ENCODE measurements around the gene PROM2. TPM values are rescaled to one million over a fixed set of nuclear protein-coding genes. Genes with fewer than 3 reads are reported as not detected.

Gene PROM2
- total RNA-seq, 1 donor from 2014 or later = 0.93 TPM

DNA sequence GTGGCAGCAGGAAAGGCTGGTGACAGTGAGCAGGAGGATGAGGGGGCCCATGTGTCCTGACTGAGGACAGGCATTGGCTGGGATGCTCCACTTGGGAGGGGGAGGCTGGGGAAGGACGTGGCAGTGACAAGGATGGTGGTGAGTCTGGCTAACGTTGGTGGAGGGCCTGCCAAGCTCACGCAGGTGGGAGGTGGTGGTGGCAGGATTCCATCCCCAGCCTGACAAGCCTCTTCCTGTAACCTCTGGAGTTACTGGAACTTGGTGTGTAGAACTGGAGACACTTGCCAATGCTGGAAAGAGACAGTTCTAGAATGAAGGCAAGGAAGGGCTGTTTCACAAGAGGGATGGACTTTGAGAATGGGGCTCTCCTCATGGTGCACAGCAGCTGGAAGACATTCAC, 8.2 kb downstream of the PROM2 start:
- Mint-ChIP-seq H3K27ac (no peak overlapping the region), H3K4me1 (no peaks in the 10 kb centered on the region), H3K9me3 (no peaks in the 10 kb centered on the region), H3K36me3 (ENCODE audit: low read depth) (no peaks in the 10 kb centered on the region), H3K4me3 (no peak overlapping the region), H3K27me3 (no peaks in the 10 kb centered on the region)
- POLR2A ChIA-PET = no interaction called here
- CTCF ChIA-PET = no interaction called here
- TF ChIP-seq CTCF (IDR thresholded peaks at IDR 0.05) = no peak
- DNase-seq (no peak), ATAC-seq (ENCODE audit: low read depth) (no peak)
- intact Hi-C loops (cut with micrococcal nuclease) = no loop called here

- Mint-ChIP-seq H3K9me3 (no peaks in the 10 kb centered on the region), H3K27me3 (no peaks in the 10 kb centered on the region), H3K27ac (no peak overlapping the region), H3K36me3 (ENCODE audit: low read depth) (no peaks in the 10 kb centered on the region), H3K4me3 (no peak overlapping the region), H3K4me1 (no peaks in the 10 kb centered on the region)
- intact Hi-C loops (cut with micrococcal nuclease) = no loop called here
- ChIA-PET POLR2A (no interaction called here), CTCF (no interaction called here)
- no peak for ATAC-seq (ENCODE audit: low read depth)
- TF ChIP-seq CTCF (IDR thresholded peaks at IDR 0.05) = no peak
- DNase-seq = no peak
Measured at GRCh38 chr2:95283562-95283961, 9.3 kb downstream of the PROM2 start.

GRCh38 chr2:95284886-95285541, 10.8 kb downstream of the PROM2 start:
- CTCF ChIA-PET = no interaction called here
- ATAC-seq (ENCODE audit: low read depth) (no peak), DNase-seq (no peak)
- Mint-ChIP-seq H3K27ac (no peak overlapping the region), H3K9me3 (peaks cover under 1% of the 10 kb centered on the region), H3K36me3 (ENCODE audit: low read depth) (no peaks in the 10 kb centered on the region), H3K4me1 (no peaks in the 10 kb centered on the region), H3K4me3 (no peak overlapping the region), H3K27me3 (no peaks in the 10 kb centered on the region)
- TF ChIP-seq CTCF (IDR thresholded peaks at IDR 0.05) = no peak
- intact Hi-C loops (cut with micrococcal nuclease) = no loop called here
- POLR2A ChIA-PET = no interaction called here

GRCh38 chr2:95285542-95285932, 11.3 kb downstream of the PROM2 start:
- no peak for TF ChIP-seq CTCF (IDR thresholded peaks at IDR 0.05)
- ChIA-PET POLR2A (no interaction called here), CTCF (no interaction called here)
- Mint-ChIP-seq H3K36me3 (ENCODE audit: low read depth) (no peaks in the 10 kb centered on the region), H3K9me3 (peaks cover 6% of the 10 kb centered on the region), H3K27ac (no peak overlapping the region), H3K4me3 (no peak overlapping the region), H3K4me1 (no peaks in the 10 kb centered on the region), H3K27me3 (no peaks in the 10 kb centered on the region)
- intact Hi-C loops (cut with micrococcal nuclease) = no loop called here
- ATAC-seq (ENCODE audit: low read depth) (no peak), DNase-seq (no peak)

DNA sequence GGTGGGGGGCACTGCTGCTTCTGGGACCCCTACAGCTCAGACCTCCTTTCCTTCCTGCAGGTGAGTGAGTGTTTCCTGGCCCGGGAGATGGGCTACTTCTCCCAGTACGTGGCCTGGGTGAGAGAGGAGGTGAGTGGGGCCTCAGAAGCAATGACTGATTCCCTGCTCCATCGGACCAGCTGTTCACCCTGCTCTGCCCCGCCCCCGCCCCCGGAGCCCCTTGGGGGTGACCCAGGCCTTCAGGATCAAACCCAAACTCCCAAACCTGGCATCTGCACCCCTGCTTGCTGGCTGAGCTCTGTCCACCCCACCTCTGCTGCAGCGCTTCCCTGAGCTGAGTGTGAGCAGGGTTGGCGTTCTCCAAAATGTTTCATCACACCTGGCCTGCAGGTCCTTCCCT, 13.1 kb downstream of the PROM2 start:
- CTCF ChIA-PET = no interaction called here
- H3K27me3 Mint-ChIP-seq = no peaks in the 10 kb centered on the region
- no peak for TF ChIP-seq CTCF (IDR thresholded peaks at IDR 0.05)
- H3K9me3 Mint-ChIP-seq = peaks cover 14% of the 10 kb centered on the region
- H3K27ac Mint-ChIP-seq = no peak overlapping the region
- no peak overlapping the region for H3K4me3 Mint-ChIP-seq
- ATAC-seq (ENCODE audit: low read depth) (no peak), DNase-seq (no peak)
- intact Hi-C loops (cut with micrococcal nuclease) = no loop called here
- no peaks in the 10 kb centered on the region for H3K36me3 Mint-ChIP-seq (ENCODE audit: low read depth)
- no peaks in the 10 kb centered on the region for H3K4me1 Mint-ChIP-seq
- POLR2A ChIA-PET = no interaction called here
